ENCODE data around the gene ZNF506.
"Not testable (repeated sequence)": the region's sequence is repeated elsewhere in the genome, so short reads cannot be mapped to it uniquely, and the experiment has no call there.

ZNF506 gene

DNA sequence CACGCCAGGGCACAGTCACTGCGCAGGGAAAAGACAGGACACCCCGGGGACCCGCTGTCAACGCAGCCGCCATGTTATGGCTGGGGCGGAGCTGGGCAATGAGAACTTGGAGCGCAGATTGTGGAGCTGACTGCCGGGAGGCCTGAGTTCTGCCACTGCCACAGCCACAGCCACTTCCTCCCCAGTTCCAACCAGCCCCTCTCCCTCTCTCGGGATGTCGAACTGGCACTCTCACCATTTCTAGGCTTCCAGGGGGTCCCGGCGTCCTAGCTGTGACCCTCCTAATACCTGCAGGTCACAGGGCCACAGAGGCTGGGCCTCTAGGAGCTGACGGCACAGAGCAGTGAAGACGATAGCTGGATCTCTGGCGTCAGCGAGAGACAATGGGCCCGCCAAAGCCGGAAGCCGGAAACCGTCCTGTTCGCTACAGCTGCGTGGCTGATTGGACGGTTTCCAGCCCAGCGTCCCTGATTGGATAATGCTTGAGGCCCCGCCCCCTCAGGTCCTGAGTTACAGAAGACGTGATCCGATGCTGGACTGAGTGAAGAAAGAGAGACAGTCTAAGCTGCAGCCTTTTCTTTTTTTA lies at the start of gene ZNF506:
Gene ZNF506 (minus strand): TSS at position 385 of the 586 bp plus-strand sequence. CDS start 147 bp downstream, at position 238.
- peak; percentile 64 to 76 for DNase-seq

DNA sequence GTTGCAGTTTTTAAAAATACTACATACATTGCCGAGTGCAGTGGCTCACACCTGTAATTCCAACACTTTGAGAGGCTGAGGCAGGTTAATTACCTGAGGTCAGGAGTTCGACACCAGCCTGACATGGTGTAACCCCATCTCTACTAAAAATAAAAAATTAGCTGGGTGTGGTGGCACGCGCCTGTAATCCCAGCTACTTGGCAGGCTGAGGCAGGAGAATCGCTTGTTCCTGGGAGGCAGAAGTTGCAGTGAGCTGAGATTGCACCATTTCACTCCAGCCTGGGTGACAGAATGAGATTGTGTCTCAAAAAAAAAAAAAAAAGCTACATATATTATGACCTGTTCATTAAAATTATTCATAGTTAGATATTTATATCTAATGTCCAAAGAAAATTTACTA lies 48.5 kb upstream of the ZNF506 start:
- not testable (repeated sequence) for DNase-seq

DNA sequence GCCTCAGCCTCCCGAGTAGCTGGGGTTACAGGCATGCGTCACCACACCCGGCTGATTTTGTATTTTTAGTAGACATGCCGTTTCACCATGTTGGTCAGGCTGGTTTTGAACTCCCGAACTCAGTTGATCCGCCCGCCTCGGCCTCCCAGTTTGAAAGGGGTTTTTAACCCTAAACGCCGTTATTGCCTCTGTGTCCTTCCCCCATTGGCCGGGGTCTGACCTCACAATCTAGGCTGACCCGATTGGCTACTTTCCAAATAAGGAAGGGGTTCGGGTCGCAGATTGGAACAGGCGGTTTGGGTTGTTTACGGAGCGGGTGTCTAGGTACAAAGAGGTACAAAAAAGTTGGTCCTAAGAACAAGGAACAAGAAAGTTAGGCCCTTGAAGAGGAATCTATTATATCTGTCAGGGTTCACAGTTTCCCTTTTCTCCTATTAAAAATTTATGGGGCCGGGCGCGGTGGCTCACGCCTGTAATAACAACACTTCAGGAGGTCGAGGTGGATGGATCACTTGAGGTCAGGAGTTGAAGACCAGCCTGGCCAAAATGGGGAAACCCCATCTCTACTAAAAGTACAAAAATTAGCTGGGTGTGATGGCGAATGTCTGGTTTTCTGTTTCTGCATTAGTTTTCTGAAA lies 45.2 kb upstream of the ZNF506 start:
- no peak for DNase-seq

DNA sequence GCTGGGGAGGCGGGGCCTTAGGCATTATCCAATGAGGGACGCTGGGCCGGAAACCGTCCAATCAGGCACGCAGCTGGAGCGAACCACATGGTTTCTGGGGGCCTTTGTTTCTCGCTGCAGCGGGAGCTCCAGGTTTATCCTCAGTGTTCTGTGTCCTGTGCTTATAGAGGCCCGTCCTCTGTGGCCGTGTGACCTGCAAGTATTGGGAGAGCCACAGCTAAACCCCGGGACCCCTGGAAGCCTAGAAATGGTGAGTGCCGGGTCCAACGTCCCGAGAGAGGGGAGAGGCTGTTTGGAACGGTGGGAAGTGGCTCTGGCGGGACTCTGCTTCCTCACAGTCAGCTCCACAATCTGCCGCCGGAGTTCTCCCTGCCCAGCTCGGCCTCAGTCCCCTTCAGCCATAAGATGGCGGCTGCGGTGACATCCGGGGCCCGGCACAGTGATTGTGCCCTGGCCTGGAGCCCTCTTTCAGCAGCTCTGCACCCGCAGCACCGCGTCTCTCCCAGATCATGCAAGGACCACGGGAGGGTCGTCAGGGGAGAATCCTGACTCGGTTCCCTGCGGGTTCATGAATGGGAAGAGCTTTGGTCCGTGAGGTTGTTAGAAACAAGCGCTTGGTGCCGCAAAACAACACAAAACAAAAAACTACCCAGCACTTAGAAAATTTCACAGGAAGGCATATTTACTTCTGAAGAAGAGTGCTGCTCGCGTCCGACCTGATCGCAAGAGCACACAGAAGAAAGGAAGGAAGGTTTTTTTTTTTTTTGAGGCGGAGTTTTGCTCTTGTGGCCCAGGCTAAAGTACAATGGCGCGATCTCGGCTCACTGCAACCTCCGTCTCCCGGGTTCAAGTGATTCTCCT lies 44.4 kb upstream of the ZNF506 start, which contains the start of gene ZNF253:
Gene ZNF253 (plus strand): TSS at position 133 of the 861 bp plus-strand sequence. CDS start 115 bp downstream, at position 248.
- peak; percentile 64 to 91 for DNase-seq

DNA sequence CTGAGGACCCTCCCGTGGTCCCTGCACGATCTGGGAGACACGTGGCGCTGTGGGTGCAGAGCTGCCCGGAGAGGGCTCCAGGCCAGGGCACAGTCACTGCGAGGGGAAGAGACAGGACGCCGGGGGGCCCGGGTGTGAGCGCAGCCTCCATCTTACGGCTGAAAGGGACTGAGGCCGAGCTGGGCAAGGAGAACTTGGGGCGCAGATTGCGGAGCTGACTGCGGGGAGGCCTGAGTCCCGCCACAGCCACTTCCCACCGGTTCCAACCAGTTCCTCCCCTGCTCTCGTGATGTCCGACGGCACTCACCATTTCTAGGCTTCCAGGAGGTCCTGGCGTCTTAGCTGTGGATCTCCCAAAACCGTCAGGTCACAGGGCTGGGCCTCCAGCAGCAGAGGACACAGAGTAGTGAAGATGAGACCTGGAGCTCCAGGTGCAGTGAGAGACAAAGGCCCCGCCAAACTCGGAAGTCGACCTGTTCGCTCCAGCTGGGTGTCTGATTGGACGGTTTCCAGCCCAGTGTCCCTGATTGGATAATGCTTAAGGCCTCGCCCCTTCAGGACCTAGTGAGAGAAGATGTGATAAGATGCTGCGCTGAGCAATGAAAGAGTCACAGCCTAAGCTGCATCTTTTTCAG lies 39.3 kb upstream of the ZNF506 start:
- no peak for DNase-seq

DNA sequence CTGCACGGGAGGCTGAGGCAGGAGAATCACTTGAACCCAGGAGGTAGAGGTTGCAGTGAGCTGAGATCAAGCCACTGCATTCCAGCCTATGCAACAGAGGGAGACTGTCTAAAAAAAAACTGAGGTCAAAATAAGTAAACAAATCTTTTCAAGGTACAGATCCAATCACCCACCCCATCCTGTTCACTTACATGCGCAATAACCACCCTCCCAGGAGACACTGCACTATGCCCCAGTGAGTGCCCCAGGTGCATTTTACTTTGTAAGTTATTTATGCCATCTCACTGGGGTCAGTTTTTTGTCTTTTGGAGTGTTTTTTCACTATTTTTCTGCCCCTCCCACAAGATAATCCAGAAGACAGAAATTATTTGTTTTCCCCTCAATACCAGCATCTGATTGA lies 37.2 kb upstream of the ZNF506 start:
- DNase-seq = no peak

DNA sequence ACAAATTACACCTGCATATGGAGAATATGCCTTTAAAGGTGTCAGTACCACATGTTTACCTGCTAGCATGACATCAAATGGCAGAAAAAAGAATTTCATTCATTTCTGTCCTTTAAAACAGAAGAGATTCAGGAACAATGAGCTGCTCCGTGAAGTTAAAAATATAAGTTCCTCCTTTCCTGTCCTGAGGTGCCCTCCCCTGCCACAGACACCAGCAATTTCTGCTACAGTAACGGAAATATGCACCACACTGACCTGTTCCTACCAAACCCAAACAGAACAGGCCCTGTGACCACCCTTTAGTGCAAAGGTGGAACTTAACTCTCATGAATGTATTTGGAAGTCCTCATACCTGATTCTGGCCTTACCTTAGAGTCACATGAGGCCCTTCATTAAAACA lies 30.2 kb upstream of the ZNF506 start:
- DNase-seq = not testable (repeated sequence)

DNA sequence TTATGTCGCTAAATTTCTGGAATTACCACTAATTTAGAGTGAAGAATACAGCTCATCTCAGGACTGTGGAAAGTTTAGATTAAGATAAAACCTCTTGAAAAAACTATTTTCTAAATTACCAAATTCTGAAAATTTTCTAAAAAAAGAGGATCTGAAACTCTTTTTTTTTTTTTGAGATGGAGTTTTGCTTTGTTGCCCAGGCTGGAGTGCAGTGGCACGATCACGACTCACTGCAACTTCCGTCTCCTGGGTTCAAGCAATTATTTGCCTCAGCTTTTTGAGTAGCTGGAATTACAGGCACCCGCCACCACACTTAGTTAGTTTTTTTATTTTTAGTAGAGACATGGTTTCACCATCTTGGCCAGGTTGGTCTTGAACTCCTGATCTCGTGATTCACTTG lies 27.5 kb upstream of the ZNF506 start:
- DNase-seq = no peak

DNA sequence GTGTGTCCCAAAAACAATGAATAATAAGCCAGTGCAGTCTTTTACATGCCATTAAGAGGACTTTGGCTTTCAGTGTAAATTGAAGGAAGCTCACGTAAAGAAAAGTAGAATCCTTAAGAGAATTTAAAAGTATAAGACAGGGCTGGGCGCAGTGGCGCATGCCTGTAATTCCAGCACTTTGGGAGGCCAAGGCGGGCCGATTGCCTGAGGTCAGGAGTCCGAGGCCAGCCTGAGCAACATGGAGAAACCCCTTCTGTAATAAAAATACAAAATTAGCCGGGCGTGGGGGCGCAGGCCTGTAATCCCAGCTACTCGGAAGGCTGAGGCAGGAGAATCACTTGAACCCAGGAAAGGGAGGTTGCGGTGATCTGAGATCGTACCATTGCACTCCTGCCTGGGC lies 26.2 kb upstream of the ZNF506 start:
- DNase-seq = no peak

DNA sequence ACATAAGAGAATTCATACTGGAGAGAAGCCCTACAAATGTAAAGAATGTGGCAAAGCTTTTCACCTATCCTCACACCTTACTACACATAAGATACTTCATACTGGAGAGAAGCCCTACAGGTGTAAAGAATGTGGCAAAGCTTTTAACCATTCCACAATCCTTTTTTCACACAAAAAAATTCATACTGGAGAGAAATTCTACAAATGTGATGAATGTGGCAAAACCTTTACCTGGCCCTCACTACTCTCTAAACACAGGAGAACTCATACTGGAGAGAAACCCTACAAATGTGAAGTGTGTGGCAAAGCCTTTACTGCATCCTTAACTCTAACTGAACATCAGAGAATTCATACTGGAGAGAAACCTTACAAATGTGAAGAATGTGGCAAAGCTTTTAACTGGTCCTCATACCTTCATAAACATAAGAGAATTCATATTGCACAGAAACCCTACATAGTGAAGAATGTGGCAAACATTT lies 14.0 kb upstream of the ZNF506 start:
- no peak for DNase-seq

DNA sequence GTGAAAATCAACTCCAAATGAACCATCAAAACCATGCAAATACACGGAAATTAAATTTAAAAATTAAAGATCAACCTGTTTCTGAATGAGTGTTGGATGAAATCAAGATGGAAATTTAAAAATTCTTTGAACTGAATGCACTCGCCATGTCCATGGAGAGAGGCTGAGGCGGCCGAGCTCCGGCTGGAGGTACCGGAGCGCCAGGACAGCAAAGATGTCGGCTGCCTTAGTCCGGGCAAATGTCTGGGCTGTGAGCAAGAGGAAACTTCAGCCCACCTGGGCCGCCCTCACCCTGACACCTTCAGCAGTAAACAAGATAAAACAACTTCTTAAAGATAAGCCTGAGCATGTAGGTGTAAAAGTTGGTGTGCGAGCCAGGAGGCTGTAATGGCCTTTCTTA lies 5.3 kb upstream of the ZNF506 start:
- no peak for DNase-seq

DNA sequence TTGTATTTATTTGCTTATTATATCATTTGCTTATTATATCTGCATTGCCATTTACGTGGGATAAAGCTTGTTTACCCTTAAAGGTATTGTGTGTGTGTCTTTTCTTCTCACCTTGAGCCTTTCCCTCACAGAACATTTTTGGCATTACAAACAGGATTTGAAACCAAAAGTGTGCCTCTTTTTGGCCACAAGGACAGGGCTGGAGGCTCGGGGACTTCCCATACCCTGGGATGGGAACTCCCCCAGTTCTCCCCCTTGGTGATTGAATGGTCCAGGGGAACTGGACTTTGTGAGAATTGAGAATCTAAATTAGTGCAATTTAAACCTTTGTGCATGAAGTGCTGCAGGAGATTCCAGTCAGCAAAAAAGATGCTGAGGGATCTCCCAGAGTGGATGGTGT lies 2.4 kb upstream of the ZNF506 start:
- DNase-seq = no peak

DNA sequence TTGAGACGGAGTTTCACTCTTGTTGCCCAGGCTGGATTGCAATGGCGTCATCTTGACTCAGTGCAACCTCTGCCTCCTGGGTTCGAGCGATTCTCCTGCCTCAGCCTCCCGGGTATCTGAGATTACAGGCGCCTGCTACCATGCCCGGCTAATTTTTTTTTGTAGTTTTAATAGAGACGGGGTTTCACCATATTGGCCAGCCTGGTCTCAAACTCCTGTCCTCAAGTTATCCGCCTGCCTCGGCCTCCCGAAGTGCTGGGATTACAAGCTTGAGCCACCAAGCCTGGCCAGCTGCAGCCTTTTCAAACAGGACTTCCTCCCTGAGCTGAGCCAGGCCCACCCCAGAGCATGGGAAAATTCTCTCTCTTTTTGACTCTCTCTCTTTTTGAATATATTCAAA lies 426 bp upstream of the ZNF506 start:
- DNase-seq = not testable (repeated sequence)

DNA sequence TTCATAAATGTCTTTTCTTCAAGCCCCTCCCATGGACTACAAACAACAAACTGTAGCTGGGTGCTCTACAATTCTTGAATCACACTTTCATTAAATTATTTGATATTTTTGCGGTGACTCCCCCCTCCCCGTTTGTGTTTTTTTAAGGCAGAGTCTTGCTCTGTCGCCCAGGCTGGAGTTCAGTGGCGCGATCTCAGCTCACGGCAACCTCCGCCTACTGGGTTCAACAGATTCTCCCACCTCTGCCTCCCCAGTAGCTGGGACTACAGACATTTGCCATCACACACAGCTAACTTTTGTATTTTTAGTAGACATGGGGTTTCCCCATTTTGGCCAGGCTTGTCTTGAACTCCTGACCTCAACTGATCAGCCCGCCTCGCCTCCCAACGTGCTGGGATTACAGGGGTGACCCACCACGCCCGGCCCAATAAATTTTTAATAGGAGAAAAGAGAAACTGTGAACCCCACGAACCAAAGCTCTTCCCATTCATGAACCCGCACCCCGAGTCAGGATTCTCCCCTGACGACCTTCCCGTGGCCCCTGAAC lies 703 bp downstream of the ZNF506 start:
- no peak for DNase-seq

DNA sequence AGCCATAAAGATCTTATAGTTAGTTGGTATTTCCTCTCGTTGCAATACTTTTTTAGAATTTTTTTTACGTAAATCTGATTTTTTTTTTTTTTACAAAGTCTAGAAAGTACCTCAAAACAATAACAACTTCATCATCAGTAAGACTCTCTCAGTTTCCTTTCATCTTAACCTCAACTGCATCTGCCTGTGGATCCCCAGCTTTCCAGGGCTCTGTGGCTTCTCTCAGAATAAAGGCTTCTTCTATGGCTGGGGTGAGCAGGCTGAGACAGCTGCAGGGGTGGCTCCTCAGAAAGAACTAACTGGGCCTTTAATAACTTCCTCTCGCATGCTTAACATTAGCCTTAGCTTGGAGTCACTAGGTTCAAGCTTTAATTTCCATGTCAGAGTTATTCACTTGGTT lies 4.2 kb downstream of the ZNF506 start:
- no peak for DNase-seq

DNA sequence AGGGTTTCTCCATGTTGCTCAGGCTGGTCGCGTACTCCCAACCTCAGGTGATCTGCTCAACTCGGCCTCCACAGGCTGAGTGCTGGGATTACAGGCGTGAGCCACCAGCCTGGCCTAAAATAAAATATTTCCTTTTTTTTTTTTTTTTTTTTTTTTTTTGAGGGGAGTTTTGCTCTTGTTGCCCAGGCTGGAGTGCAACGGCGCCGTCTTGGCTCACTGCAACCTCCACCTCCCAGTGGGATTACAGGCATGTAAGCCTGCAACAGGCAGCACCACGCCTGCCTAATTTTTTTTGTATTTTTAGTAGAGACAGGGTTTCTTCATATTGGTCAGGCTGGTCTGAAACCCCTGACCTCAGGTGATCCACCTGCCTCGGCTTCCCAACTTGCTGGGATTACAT lies 4.9 kb downstream of the ZNF506 start:
- DNase-seq = no peak

DNA sequence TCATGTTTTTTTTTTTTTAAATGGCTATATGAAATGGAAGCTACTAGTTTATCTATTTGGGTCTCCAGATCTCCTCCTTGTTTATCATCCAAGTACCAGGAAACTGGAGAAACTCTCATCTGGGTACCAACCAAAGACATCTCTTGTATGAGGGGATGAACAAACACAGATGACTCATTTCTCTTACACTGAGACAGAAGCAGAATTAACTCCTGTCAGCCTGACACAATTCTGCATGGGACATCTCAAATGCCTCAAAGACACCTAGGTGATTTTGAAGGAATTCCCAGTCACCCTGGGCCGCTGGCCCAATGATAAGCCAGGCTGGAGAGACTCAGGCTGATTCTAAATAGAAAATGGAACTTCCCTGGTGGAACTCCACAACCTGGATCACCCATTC lies 9.6 kb downstream of the ZNF506 start:
- DNase-seq = not testable (repeated sequence)

DNA sequence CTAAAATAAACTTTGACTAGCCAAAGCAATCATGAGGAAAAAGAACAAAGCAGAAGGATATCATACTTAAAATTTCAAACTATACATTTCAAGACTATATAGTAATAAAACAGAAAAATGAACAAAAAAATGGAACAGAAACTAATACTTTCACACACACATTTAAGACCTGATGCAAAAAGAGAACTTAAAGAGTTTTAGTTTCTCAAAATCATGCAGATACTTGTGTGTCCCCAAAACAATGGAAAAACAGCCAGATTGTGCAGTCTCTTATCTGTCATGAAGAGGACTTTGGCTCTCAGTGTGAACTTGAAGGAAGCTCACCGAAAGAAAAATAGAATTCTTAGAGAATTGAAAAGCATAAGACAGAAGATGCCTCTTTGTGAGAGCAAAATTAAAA lies 16.1 kb downstream of the ZNF506 start:
- no peak for DNase-seq

DNA sequence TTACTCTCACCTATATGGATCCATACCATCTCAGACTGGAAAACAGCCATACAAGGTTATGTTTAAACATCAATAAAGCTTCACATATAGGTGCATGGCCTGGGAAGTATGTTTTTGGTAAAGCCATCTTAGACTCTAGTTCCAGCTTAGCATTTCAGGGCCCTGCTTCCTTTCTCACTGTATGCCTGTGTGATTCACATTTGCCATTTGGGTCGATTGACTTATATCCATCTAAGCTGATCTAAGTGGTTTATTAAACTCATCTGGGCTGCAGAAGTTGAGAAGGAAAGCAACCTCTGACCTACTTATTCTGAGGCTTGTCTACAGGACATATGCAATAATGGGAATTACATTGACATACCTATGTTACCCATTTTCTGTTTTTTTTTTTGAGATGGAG lies 33.5 kb downstream of the ZNF506 start:
- no peak for DNase-seq

DNA sequence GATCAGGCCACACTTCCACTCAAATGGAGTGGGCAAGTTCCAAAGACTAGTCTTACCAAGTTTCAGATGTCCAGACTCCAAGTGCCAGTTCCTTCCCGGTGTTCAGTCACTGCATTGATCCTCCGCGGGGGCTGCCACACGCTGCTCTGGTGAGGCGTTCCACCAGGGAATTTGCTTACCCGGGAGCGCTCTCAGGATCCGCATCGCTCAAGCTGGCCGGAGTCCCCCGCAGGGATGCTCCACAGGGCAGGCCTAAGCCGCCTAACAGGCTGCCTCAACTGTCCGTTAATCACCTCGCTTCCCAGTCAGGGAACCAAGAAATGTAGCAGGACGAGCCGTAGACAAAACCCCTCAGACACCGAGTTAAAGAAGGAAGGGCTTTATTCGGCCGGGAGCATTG lies 36.1 kb downstream of the ZNF506 start:
- DNase-seq = not testable (repeated sequence)

DNA sequence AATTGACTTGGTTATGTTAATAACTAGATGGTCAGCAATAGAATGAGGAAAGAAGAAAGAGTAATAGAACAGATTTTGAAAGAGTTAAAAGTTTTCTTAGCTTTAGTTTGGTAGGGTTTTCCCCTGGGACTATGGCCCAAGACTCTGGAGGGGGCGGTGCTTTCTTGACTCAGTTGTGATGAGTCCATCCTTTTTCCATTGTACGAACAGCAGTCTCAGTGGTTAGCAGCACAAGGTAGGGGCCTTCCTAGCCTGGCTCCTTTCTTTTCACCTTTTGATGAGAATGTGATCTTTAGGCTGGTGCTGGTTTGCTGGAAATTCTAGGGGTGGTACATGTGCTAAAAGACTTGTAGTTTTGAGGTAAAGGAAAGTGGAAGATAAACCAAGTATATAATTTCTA lies 38.8 kb downstream of the ZNF506 start:
- DNase-seq = no peak

DNA sequence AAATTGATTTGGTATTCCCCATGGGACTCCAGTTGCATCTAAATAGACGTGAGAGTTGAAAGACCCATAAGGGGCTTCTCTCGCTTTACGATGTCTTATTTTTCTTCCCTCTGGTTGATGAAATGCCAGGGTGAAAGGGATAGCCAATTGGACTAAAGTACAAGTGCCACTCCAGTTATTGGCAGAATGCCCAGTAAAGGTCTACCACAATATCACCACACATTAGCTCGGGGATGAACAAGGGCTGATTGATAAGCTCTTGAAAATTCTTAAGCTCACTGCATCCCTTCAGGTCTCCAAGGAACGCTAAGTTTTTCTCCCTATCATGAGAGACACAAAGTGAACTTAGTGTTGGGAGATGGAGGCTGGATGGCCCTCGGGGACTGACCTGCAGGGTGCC lies 39.8 kb downstream of the ZNF506 start:
- not testable (repeated sequence) for DNase-seq

DNA sequence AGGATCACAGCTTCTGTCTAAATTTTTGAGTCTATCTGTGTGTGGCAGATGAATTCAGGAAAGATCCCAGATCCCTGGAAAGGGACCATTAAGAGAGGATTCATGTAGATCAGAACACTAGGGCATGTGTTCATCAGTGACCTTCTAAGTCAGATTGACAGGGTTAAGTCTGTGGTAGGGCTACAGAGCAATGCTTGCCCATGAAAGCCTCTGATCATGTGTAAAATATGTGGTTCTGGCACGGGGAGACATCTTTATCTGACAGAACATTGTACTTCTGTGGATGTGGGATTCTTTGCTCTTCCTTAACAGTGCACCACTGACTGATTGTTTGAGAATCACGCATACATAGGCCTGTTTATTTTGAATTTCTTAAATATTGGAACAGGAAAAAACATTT lies 42.9 kb downstream of the ZNF506 start:
- no peak for DNase-seq
